GF-D8 (cell line): ENCODE measurements around the gene B3GNT8.
A peak's percentile ranks its signal among the peaks of the same experiment; 100 is the strongest.
"Not testable (repeated sequence)": the region's sequence is repeated elsewhere in the genome, so short reads cannot be mapped to it uniquely, and the experiment has no call there.

Experiments used
- DNase-seq: peaks from one replicate; lab custom pipeline; 2025; lab: John Stamatoyannopoulos, UW

B3GNT8 gene, protein sequence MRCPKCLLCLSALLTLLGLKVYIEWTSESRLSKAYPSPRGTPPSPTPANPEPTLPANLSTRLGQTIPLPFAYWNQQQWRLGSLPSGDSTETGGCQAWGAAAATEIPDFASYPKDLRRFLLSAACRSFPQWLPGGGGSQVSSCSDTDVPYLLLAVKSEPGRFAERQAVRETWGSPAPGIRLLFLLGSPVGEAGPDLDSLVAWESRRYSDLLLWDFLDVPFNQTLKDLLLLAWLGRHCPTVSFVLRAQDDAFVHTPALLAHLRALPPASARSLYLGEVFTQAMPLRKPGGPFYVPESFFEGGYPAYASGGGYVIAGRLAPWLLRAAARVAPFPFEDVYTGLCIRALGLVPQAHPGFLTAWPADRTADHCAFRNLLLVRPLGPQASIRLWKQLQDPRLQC

DNA sequence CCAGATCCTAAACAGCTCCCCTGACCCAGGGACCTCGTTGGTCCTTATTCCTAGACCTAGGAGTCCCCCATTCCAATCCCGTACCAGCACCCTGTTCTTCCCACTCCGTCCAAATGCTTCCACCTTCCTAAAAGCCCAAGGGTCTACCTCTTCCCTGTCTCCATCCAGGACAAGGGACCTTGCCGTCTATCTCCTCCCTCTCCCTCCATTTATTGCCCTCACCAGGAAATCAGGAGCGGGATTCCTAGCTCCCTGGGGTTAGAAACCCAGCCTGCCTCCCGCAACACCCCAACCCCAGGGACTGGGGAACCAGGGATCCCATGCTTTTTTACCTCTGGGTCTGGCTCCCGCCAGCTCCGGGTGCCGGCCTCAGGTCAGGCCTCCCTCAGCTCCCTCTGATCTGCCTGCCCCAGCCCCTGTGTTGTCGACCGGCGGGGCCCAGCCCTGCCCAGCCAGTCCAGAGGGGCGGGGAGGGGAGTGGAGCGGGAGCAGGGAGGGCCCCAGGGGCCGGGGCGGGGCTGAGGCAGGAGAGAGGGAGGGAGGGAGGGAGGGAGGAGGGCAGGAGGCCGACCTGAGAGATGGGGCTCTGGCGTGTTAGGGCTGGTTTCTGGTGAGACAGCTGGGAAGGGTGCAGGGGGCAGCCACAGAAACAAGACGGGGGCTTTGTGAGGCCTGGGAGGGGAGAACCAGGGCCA lies at the start of gene B3GNT8:
B3GNT8 (minus strand) TSS at position 423 of the 695 bp plus-strand sequence. CDS start 596 bp downstream, outside the sequence.
- DNase-seq: peak; percentile 76

DNA sequence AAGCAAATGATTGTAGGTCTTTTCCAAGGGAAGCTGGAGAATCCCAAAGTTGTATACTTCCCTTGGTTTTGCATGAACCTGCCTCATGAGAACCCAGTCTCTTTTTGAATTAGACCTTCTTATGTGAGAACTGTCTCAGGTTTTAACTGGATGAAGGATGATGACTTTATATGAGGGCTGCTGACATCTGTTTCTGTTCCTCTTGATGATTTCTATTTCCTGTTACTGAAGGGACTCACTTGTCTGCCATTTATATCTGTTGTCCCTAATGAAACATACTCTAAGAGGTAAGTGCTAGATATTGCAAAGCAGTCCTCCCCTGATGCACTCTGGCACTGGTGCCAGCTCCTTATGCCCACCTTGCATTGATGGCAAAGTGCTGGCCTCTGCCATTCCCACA lies 49.4 kb upstream of the B3GNT8 start:
- no peak for DNase-seq

- DNase-seq: not testable (repeated sequence)
Observed at GRCh38 chr19:41463257-41464256, 36.4 kb upstream of the B3GNT8 start.

GRCh38 chr19:41462497-41462896 lies 35.3 kb upstream of the B3GNT8 start:
- no peak for DNase-seq

DNA sequence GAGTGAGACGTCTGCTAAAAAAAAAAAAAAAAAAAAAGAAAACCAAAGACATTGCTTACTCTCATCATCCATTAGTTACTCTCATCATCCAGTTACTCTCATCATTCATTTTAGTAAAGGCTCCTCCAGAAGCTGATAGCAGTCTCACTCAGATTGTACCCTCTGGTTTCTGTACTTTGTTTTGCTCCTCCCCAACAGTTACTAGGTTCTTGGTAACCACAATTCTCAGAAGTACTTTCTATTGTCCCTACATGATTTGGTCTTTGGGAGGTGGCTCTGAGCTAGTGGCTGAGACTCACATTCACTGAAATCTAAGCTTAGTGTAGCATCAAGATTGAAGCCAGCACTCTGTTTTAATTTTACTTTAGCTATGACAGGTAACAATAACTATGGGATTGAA lies 30.1 kb upstream of the B3GNT8 start:
- no peak for DNase-seq

DNA sequence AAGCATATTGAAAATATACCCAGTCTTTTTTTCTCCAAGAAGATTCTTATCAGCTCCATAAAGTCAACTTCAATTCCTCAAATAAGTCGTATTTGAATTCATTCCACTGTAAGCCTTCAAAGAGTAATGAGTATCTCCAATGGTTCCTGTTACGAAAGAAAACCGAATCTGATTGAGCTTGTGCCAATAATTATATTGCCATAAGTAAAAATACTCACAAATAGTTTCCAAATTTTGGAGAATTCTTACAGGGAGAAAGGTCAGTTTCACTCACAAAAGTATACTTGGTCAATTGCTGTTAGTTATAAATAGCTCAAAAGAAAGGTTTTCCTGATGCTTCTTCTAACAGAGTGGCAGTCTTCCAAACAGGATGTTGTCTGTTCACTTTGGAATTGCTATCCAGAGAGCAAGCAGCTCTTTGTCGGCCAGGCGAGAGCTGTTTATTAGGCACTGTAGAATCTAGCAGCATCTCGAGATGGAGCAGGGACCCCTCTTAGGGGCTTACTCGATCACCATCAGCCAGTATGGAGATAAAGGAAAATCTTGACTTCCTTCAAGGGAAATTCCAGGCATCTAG lies 29.3 kb upstream of the B3GNT8 start:
- no peak for DNase-seq

GRCh38 chr19:41455936-41456335 lies 28.8 kb upstream of the B3GNT8 start:
- no peak for DNase-seq

DNA sequence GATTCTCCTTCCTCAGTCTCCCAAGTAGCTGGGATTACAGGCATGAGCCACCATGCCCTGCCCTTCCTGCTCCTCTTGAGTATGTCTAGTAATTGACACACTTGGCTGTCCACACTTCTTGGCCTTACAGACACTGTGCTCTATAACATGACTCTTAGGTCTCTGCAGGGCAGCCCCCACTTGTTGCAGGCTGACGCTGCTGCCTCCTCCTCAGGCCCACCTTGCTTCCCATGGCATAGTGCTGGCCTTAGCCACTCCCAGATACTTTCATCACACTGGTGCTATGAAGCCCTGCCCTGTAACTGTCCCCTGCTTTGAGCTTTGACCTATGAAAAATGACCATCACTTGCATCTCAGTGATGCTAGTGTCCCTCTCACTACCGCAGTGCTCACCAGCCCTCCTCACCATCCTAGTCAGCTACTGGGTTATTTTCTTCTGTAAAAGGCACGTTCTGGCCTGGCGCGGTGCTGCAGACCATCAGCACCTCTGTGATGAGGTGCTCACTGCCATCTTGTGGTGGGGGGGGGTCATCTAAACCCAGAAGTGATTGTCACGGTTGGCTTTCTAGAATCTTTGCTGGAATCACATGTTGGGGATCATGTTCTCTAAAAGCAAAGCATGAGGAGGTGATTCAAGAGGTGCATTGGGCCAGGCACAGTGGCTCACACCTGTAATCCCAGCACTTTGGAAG lies 25.6 kb upstream of the B3GNT8 start:
- DNase-seq: no peak

DNA sequence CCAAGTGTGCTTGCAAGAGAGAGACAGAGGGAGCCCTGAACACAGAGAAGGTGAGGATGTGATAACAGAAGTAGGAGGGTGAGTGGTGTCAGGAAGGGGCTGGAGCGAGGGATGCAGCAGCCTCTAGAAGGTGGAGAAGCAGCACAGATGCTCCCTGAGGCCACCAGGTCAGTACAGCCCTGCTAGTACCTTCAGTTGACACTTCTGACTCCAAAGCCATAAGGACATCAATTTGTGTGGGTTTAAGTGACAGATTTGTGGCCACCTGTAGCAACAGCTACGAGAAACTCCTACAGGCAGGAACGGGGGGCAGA lies 22.6 kb upstream of the B3GNT8 start:
- no peak for DNase-seq

DNA sequence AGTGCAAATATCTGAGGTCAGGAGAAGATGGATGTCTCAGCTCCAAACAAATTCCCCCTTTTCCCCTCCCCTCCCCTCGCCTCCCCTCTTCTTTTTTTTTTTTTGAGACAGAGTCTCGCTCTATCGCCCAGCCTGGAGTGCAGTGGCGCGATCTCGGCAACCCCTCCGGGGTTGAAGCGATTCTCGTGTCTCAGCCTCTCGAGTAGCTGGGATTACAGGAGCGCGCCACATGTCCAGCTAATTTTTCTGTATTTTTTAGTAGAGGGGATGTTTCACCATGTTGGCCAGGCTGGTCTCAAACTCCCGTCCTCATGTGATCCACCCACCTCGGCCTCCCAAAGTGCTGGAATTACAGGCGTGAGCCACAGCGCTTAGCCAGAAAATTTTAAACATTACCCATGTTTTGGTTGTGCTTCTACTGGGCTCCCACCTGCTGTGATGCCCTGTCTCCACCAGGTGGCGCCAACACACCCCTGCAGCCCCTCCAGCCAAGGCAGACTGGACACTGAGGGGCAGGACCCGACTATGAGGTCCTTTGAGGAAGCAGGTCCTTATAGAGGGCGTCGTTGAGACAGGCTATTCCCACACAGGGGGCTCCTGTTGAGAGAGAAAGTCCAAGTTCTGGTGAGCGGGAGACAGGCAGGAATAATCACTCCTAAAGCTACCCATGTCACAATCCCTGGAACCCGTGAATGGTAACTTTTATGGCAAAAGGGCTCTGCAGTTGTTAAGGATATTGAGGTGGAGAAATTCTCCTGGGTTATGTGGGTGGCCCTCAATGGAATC lies 22.1 kb upstream of the B3GNT8 start:
- no peak for DNase-seq

- DNase-seq: peak; percentile 6
Observed at GRCh38 chr19:41447732-41448332, 20.7 kb upstream of the B3GNT8 start.

DNA sequence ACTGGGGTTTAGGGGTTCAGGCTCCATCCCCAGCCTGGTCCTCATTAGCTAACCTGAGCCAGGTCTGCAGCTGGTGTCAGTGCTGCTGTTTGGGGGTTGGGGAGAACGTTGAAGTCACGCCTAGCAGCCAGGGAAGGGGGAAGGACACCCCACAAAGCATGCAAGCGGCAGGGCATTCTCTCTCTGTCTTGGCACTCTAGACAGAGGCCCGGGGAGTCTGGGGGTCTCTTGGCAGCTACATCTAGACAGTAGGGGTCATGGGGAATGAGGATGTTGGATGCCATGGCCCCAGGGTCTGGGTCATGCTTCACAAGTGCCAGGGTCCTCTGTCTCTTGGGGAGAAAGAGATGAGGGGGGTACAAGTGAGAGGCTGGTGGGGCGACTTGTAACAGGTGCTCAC lies 18.4 kb upstream of the B3GNT8 start:
- DNase-seq: no peak

DNA sequence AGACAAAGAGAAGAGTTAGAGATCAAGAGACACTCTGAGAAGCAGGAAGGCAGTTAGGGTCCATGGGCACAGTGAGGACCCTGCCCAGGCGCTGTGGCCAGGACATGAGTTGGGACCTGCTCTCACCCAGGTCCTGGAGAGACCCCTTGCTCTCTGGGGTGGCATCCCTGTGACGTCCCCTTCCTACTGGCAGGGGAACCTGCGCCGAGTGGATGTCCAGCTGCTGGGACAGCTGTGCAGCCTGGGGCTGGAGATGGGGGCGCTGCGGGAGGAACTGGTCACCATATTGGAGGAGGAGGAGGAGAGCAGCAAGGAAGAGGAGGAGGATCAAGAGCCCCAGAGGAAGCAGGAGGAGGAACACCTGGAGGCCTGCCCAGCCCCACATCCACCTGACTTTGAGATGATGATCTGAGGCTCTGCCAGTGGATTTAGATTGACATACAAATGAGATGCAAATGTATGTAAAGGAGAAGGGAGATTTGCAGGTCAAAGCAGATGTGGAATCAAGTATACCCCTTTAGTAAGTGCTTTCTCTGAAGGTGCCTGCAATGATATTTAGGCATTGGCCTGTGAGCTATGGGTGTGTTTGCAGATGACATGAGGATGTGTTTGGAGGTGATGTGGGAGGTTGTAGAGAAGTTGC lies 16.8 kb upstream of the B3GNT8 start:
- no peak for DNase-seq

- no peak for DNase-seq
Observed at GRCh38 chr19:41442473-41443355, 15.5 kb upstream of the B3GNT8 start, which contains the start of gene ERICH4. Gene ERICH4, plus strand, starts transcription at chr19:41443156. Its CDS starts 14 bp downstream, at chr19:41443170.

GRCh38 chr19:41441321-41441945 lies 14.3 kb upstream of the B3GNT8 start:
- DNase-seq: no peak

- peak; percentile 94 for DNase-seq
Observed at GRCh38 chr19:41439441-41440222, 12.5 kb upstream of the B3GNT8 start, which contains the start of gene DMAC2. Gene DMAC2, minus strand, starts transcription at chr19:41439912. Its CDS starts 13 bp downstream, at chr19:41439899.

GRCh38 chr19:41437944-41438574 lies 10.9 kb upstream of the B3GNT8 start:
- no peak for DNase-seq
